Measurements from ENCODE around the gene SMG9. TPM values are rescaled to one million over a fixed set of nuclear protein-coding genes. Genes with fewer than 3 reads are reported as not detected.

Gene SMG9
- total and polyA plus RNA-seq, 2 of the 13 experiments (the other 11 are each of a cell fraction or from before 2014, with no cell fraction given), result 16.1 to 18.7 TPM

- TF ChIP-seq ARID4A (CRISPR knock-in tag; IDR thresholded peaks at IDR 0.05; ENCODE audit: borderline replicate concordance) (peak; percentile 85), ZNF235 (CRISPR knock-in tag; IDR thresholded peaks at IDR 0.05; ENCODE audit: borderline replicate concordance) (0 out of 2 replicates have a peak, but pooled peaks have one; percentile 28), ZNF432 (CRISPR knock-in tag; IDR thresholded peaks at IDR 0.05; ENCODE audit: borderline replicate concordance) (no peak), DZIP1 (CRISPR knock-in tag; IDR thresholded peaks at IDR 0.05) (no peak), ZHX1 (CRISPR knock-in tag; IDR thresholded peaks at IDR 0.05; ENCODE audit: low read depth) (0 out of 2 replicates have a peak, but pooled peaks have one; percentile 42), GFI1 (CRISPR knock-in tag; IDR thresholded peaks at IDR 0.05; ENCODE audit: borderline replicate concordance) (peak; percentile 31; the same call in 1 of the 2 replicates), ZBTB40 (IDR thresholded peaks at IDR 0.05) (no peak), ZBTB40 (CRISPR knock-in tag; IDR thresholded peaks at IDR 0.05) (peak; percentile 46; the same call in 1 of the 2 replicates)
Measured at GRCh38 chr19:43754503-43755255, at the start of gene SMG9 (continued).

All from HepG2 (cell line).